GM12891 (cell line): Measurements from ENCODE around the gene MLLT10.

Experiments used
- POLR2A ChIP-seq: IDR thresholded peaks from 2 replicates; pipeline ENCODE4 v1.6.1; 2011; ENCODE audit warnings: low read depth, low read length, control low read depth
- TAF1 ChIP-seq: IDR thresholded peaks from 2 replicates; pipeline ENCODE4 v1.6.1; 2011; ENCODE audit warnings: low read depth, low read length, control low read depth

DNA sequence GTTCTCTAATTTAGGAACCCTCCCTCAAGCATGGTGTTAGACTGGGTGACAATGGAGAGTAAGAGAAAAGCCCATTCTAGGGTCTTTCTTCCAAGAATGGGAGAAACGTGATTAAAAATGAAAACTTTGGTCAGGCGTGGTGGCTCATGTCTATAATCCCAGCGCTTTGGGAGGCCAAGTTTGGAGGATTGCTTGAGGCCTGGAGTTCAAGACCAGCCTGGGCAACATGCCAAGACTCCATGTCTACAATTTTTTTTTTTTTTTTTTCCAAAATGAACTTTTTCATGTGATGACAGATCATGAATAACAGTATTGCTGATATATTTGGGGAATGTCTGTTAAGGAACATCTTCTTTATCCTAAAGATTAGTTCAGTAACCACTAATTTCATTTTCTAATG lies 194.6 kb downstream of the MLLT10 start:
- no peak for TF ChIP-seq POLR2A
- TF ChIP-seq TAF1, result no peak
